Thoracic aorta (tissue), 2 donors: ENCODE measurements around the gene ZFAND5. TPM values are rescaled to one million over a fixed set of nuclear protein-coding genes. Genes with fewer than 3 reads are reported as not detected.

ENCODE experiments used
- ATAC-seq: fragments of 150-250 bp; one replicate; pipeline ENCODE4 v1.8.0; 2017; ENCODE audit warnings: low read depth; ENCODE audit not compliant: insufficient number of reproducible peaks, low FRiP score
- DNase-seq: peaks from one replicate; pipeline ENCODE4 v3.0.0-alpha.2; 2020; ENCODE audit warnings: low spot score
- H3K27ac ChIP-seq, 2 donors: fragments of 200-600 bp; sonication (generic); 1 replicate in 1 of 2; 2 replicates in 1 of 2; pipeline ENCODE4 v1.5.1; 2016; ENCODE audit warnings: mild to moderate bottlenecking in 2 of 2, moderate library complexity in 2 of 2
- H3K27me3 ChIP-seq: fragments of 200-600 bp; sonication (generic); replicated peaks from 2 replicates; pipeline ENCODE4 v1.6.0; 2016; ENCODE audit warnings: mild to moderate bottlenecking; ENCODE audit not compliant: insufficient read depth
- H3K36me3 ChIP-seq: fragments of 200-600 bp; sonication (generic); one replicate; pipeline ENCODE4 v1.5.1; 2016
- H3K4me1 ChIP-seq, 2 donors: fragments of 200-600 bp; sonication (generic); 1 replicate in 1 of 2; 2 replicates in 1 of 2; pipeline versions ENCODE4 v1.5.1 to v1.6.0; 2016; ENCODE audit warnings: low read depth in 2 of 2, mild to moderate bottlenecking in 1 of 2; ENCODE audit not compliant: control insufficient read depth in 1 of 2
- H3K4me3 ChIP-seq: fragments of 200-600 bp; sonication (generic); 2 replicates; pipeline ENCODE4 v1.5.1; 2016; ENCODE audit warnings: mild to moderate bottlenecking
- H3K9me3 ChIP-seq: fragments of 200-600 bp; sonication (generic); 2 replicates; pipeline ENCODE4 v1.5.1; 2016
- CTCF ChIP-seq: fragments of 200-600 bp; sonication (generic); IDR thresholded peaks from one replicate; pipeline ENCODE4 v1.5.1; 2019; ENCODE audit warnings: antibody characterized with exemption
- total RNA-seq, 2 donors: library from RNA; depleted of rRNA; stranded (reverse); fragments of >200 nt; gene quantifications; one replicate each; pipeline versions ENCODE4 v1.1.0 to v1.2.3, GENCODE V29; 2016

The ZFAND5 gene
- total RNA-seq, 2 donors from 2014 or later = 160 to 195 TPM

GRCh38 chr9:72315089-72315509, 49.9 kb downstream of the ZFAND5 start:
- peak overlapping the region; percentile 53 for H3K4me3 ChIP-seq
- peak; percentile 42 for ATAC-seq

GRCh38 chr9:72313507-72313906, 51.5 kb downstream of the ZFAND5 start:
- Histone ChIP-seq H3K4me1 (peaks cover 10 to 20% of the 10 kb centered on the region in 2 donors), H3K27me3 (no peaks in the 10 kb centered on the region), H3K9me3 (no peaks in the 10 kb centered on the region), H3K27ac (no peak overlapping the region), H3K36me3 (no peaks in the 10 kb centered on the region), H3K4me3 (no peak overlapping the region)
- ATAC-seq = no peak
- no peak for TF ChIP-seq CTCF
- DNase-seq = no peak

More at GRCh38 chr9:72315089-72315509, 49.9 kb downstream of the ZFAND5 start:
- H3K27me3 ChIP-seq = no peaks in the 10 kb centered on the region
- H3K36me3 ChIP-seq = no peaks in the 10 kb centered on the region
- H3K9me3 ChIP-seq = no peaks in the 10 kb centered on the region
- H3K27ac ChIP-seq = peak overlapping the region in 1 of 2 donors; percentile 34
- no peak for DNase-seq
- TF ChIP-seq CTCF = no peak
- peaks cover 10 to 20% of the 10 kb centered on the region in 2 donors for H3K4me1 ChIP-seq

- no peak overlapping the region for H3K4me3 ChIP-seq
Observed at GRCh38 chr9:72312386-72312987, 52.5 kb downstream of the ZFAND5 start.

GRCh38 chr9:72309364-72310133, 55.5 kb downstream of the ZFAND5 start:
- Histone ChIP-seq H3K36me3 (no peaks in the 10 kb centered on the region), H3K27ac (no peak overlapping the region), H3K9me3 (no peaks in the 10 kb centered on the region), H3K4me3 (no peak overlapping the region), H3K27me3 (no peaks in the 10 kb centered on the region), H3K4me1 (peaks cover 2 to 3% of the 10 kb centered on the region in 2 donors)
- TF ChIP-seq CTCF = no peak
- ATAC-seq (no peak), DNase-seq (no peak)

More at GRCh38 chr9:72312386-72312987, 52.5 kb downstream of the ZFAND5 start:
- Histone ChIP-seq H3K27ac (no peak overlapping the region), H3K27me3 (no peaks in the 10 kb centered on the region), H3K4me1 (peaks cover 10 to 20% of the 10 kb centered on the region in 2 donors), H3K36me3 (no peaks in the 10 kb centered on the region), H3K9me3 (no peaks in the 10 kb centered on the region)
- ATAC-seq = no peak
- no peak for DNase-seq
- no peak for TF ChIP-seq CTCF

GRCh38 chr9:72306761-72307160, 58.2 kb downstream of the ZFAND5 start:
- DNase-seq (no peak), ATAC-seq (no peak)
- H3K4me1 ChIP-seq = no peaks in the 10 kb centered on the region
- H3K36me3 ChIP-seq = no peaks in the 10 kb centered on the region
- no peak overlapping the region for H3K4me3 ChIP-seq
- H3K9me3 ChIP-seq = no peaks in the 10 kb centered on the region
- TF ChIP-seq CTCF = no peak
- no peak overlapping the region for H3K27ac ChIP-seq
- H3K27me3 ChIP-seq = no peaks in the 10 kb centered on the region
